H7 (cell line): Measurements from ENCODE around the gene FIGLA. TPM values are rescaled to one million over a fixed set of nuclear protein-coding genes. Genes with fewer than 3 reads are reported as not detected.

Source experiments
- DNase-seq: peaks from one replicate; pipeline ENCODE4 v3.0.0; 2012
- H3K27me3 ChIP-seq: 2 replicates; pipeline ENCODE4 v1.6.0; 2011; ENCODE audit warnings: mild to moderate bottlenecking, low read length; ENCODE audit not compliant: control insufficient read depth, insufficient read depth
- H3K36me3 ChIP-seq: replicated peaks from 2 replicates; pipeline ENCODE4 v1.5.1; 2011; ENCODE audit warnings: low read length; ENCODE audit not compliant: control insufficient read depth, insufficient read depth
- H3K4me3 ChIP-seq: 2 replicates; pipeline ENCODE4 v1.5.1; 2011; ENCODE audit warnings: low read depth, mild to moderate bottlenecking, control low read depth, low read length, moderate library complexity; ENCODE audit not compliant: insufficient read depth
- total RNA-seq: library from RNA; depleted of rRNA; stranded (reverse); fragments of >200 nt; shearing (Covaris generic); gene quantifications from 2 replicates; pipeline ENCODE4 v1.2.3, GENCODE V29; 2014

Gene FIGLA
- total RNA-seq, 1 experiment from 2014 or later: not detected

GRCh38 chr2:70797506-70797905 is 7.1 kb upstream of the FIGLA start:
- Histone ChIP-seq H3K27me3 (peaks cover 27% of the 10 kb centered on the region), H3K4me3 (no peak overlapping the region), H3K36me3 (no peaks in the 10 kb centered on the region)
- DNase-seq: no peak

DNA sequence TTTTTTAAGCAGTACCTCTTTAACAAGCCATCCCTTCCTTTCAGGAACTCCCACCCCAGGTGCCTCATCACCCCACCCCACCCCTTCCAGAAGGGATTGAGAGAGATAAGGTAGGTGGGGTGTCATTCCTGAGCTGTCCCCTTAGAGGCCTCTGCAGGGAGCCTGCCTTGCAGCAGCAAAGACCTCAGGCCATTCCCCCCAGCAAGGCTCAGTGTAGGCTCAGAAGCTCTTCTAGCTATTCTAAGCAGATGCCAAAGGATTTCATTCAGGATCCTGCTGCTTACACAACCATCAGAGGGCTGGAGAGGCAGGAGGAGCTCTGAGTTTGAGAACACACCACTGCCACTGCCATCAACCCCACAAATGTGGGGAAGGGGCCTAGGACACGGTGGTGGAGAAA is 5.8 kb upstream of the FIGLA start:
- H3K36me3 ChIP-seq: no peaks in the 10 kb centered on the region
- H3K27me3 ChIP-seq: peaks cover 32% of the 10 kb centered on the region
- no peak for DNase-seq
- no peak overlapping the region for H3K4me3 ChIP-seq

- Histone ChIP-seq H3K27me3 (peaks cover 36% of the 10 kb centered on the region), H3K36me3 (no peaks in the 10 kb centered on the region), H3K4me3 (no peak overlapping the region)
- DNase-seq: no peak
These were observed 4.9 kb upstream of the FIGLA start for GRCh38 chr2:70795164-70795995.

DNA sequence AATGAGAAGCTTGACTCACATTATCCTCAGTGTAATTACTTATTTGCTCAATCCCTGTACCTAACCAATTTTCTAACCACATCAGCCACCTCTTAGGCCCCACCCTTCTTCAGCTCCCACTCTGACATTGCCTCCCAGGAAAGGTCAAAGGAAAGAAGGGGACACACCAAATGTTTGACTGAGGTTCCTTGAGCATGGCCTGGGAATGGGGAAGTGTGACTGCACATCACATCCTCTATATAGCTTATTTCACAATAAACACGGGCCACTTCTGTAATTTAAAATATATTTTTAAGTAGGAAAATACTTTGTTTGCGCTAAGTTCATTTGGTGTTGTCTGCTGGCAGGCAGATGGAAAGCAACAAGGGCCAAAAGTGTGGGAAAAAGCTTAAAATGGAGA is 3.0 kb upstream of the FIGLA start:
- DNase-seq: no peak
- H3K36me3 ChIP-seq: no peaks in the 10 kb centered on the region
- peaks cover 52% of the 10 kb centered on the region for H3K27me3 ChIP-seq
- no peak overlapping the region for H3K4me3 ChIP-seq

DNA sequence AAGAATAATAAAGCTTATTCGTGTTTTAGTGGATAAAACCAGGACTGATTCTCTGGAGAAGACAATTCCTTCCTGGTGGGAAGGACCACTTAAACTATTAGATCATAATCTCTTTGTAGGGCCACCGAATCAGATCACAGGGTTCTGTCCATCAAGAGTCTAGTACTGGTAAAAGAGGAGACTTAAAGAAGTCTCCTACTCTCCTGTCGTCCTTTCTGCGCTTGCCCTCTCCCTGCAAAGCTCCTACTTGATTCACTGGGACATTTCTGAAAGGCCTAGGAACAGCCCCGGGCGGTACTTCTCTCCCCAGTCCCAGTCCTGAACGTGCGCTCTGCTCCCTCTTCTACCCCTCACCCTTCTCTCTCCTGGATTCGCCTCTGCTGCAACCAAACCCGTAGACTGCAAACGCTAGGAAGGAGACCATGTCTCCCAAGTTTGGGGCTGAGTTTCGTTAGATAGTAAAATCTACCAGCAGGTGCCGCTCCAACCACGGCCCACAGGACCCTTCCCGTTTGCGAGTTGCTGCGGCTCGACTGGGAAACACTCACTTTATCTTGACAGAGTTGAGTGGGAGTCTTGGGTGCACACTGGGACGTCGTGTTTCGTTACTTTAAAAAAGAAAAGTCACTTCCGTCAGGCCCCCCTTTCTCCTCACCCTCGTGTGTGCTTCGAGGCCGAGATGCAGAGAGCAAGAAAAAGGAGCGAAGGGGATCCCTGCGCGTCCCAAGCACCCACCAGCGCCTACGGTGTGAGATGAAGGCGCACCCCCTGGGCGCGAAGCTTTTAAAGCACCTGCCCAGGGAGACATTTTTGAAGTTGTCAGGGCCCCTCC is 923 bp downstream of the FIGLA start:
- peak; percentile 88 for DNase-seq
- Histone ChIP-seq H3K4me3 (peak overlapping the region; percentile 18; the same call in 1 of the 2 replicates), H3K36me3 (no peaks in the 10 kb centered on the region), H3K27me3 (peaks cover 72% of the 10 kb centered on the region)

GRCh38 chr2:70785137-70785911 is 5.1 kb downstream of the FIGLA start:
- no peak overlapping the region for H3K4me3 ChIP-seq
- H3K36me3 ChIP-seq: no peaks in the 10 kb centered on the region
- peak; percentile 74 for DNase-seq
- peaks cover 40% of the 10 kb centered on the region for H3K27me3 ChIP-seq

DNA sequence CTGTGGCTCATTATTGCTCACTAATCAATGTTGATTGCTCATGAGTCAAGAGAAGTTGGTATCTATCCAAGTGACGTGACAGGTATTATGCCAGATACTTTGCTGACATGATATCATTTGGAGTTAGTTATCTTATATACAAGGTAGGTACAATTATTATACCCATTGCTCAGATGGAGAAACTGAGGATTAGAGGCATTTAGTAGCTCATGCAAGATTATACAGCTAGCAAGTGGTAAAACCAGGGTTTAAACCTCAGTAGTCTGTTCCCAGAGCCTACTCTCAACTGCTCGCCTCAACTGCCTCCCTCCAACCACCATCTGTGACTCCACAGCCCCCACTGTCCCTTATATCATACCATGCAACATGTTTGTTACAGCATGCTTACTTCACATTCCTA is 6.1 kb downstream of the FIGLA start:
- Histone ChIP-seq H3K27me3 (peaks cover 30% of the 10 kb centered on the region), H3K4me3 (no peak overlapping the region), H3K36me3 (no peaks in the 10 kb centered on the region)
- DNase-seq: no peak

- no peak for DNase-seq
- Histone ChIP-seq H3K27me3 (no peaks in the 10 kb centered on the region), H3K36me3 (no peaks in the 10 kb centered on the region), H3K4me3 (no peak overlapping the region)
These were observed 10.4 kb downstream of the FIGLA start for GRCh38 chr2:70779911-70780545.

- no peaks in the 10 kb centered on the region for H3K36me3 ChIP-seq
- no peak for DNase-seq
- H3K4me3 ChIP-seq: no peak overlapping the region
- no peaks in the 10 kb centered on the region for H3K27me3 ChIP-seq
These were observed 11.0 kb downstream of the FIGLA start for GRCh38 chr2:70779491-70779890.

DNA sequence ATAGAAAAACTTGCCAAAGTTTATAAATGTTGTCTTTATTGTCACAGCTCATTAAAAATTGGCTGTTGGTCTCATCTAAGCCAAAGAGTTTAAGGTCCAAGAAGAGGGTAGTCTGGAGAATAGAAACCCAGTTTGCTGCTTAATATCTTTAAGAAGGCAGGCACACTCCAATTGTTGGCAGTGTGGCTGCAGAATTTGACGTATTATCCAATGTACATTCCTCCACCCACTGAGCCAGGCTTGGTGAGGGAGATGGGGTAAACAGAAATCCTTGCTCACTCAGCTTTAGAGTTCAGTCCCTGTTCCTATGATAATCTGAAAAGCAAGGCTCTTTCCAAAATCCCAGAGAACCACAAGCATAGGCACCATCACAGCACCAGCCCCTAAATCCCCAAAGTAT is 11.8 kb downstream of the FIGLA start:
- H3K27me3 ChIP-seq: no peaks in the 10 kb centered on the region
- H3K36me3 ChIP-seq: no peaks in the 10 kb centered on the region
- DNase-seq: no peak
- no peak overlapping the region for H3K4me3 ChIP-seq

DNA sequence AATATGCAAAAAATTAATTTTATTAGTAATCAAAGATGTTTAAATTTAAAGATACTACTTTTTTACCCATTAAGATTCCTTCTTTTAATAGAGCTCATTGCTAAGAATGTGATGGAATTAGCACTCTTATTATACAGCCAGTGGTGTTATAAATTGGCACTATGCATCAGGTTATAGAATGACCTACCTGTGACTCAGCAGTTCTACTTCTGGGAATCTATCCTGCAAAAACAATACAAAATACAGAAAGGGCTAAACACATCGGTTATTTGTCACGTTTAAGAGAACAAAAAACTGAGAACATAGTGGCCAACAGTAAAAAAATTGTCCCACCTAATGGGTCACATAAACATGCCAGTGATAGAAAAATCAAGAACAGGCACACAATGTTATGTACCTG is 13.0 kb downstream of the FIGLA start:
- H3K36me3 ChIP-seq: no peaks in the 10 kb centered on the region
- no peaks in the 10 kb centered on the region for H3K27me3 ChIP-seq
- no peak overlapping the region for H3K4me3 ChIP-seq
- no peak for DNase-seq

- no peak overlapping the region for H3K4me3 ChIP-seq
- DNase-seq: no peak
- H3K36me3 ChIP-seq: no peaks in the 10 kb centered on the region
- H3K27me3 ChIP-seq: no peaks in the 10 kb centered on the region
These were observed 14.2 kb downstream of the FIGLA start for GRCh38 chr2:70776266-70776665.

DNA sequence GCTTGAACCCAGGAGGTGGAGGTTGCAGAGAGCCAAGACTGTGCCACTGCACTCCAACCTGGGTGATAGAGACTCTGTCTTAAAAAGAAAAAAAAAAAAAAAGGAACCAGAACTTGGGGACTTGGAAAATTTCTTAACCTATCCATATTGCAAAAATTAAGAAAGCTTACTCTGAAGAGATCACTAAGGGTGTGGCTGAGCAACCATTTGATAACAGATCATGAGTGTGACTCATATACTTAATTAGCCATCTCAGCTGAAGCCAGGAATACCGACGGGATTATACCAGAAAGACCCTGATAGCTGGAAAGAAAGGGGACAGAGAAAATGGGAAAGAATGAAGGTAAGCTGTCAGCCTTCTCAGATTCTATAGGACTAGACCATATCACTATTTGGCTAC is 15.3 kb downstream of the FIGLA start:
- no peak for DNase-seq
- no peaks in the 10 kb centered on the region for H3K36me3 ChIP-seq

DNA sequence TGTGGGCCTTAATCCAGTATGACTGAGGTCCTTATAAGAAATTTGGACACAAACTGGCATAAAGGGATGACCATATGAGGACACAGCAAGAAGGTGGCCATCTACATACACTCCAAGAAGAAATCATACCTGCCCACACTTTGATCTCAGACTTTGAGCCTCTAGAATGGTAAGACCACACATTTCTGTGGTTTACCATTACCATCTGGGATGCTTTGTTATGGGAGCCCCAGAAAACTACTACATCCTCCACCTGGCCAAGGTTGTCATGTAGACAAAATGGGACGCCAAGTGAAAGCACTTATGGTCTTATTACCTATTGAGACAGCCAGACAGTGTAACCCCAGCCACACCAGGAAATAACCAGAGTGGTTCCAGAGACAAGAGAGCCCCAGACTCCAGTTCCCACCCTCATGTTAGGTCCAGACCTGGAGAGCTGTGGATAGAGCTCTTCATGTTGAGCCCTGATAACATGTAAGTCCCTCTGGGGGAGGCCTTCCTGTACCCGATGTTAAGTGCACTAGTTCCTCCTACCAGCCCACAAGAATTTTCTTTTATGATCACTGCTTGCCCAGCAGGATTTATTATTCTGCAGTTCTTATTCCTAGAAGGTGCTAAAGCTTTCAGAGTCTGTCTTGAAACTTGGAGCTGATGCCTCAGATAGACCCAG is 17.8 kb downstream of the FIGLA start:
- DNase-seq: no peak
- Histone ChIP-seq H3K4me3 (no peak overlapping the region), H3K27me3 (no peaks in the 10 kb centered on the region), H3K36me3 (no peaks in the 10 kb centered on the region)

More for the DNA sequence above, 15.3 kb downstream of the FIGLA start:
- no peaks in the 10 kb centered on the region for H3K27me3 ChIP-seq
- no peak overlapping the region for H3K4me3 ChIP-seq
